ENCODE results near the gene OR52N1.

The OR52N1 gene

GRCh38 chr11:5807580-5807979 is 16.5 kb upstream of the OR52N1 start:
- Histone ChIP-seq H3K79me2 (ENCODE audit: control insufficient read depth, low read length) (no peaks in the 10 kb centered on the region), H4K20me1 (ENCODE audit: control insufficient read depth, insufficient read depth, low read depth, low read length) (no peaks in the 10 kb centered on the region), H3K9me2 (replicated peaks; ENCODE audit: control insufficient read depth, low read length) (no peaks in the 10 kb centered on the region), H3K27me3 (ENCODE audit: control insufficient read depth, low read length) (0 out of 2 replicates have a peak, but pooled peaks cover 3% of the 10 kb centered on the region), H3K4me1 (ENCODE audit: control insufficient read depth, low read length) (no peaks in the 10 kb centered on the region), H3F3A (ENCODE audit: control insufficient read depth, insufficient read depth) (no peaks in the 10 kb centered on the region), H3K4me3 (ENCODE audit: low read length) (no peak overlapping the region), H3K9me3 (ENCODE audit: control insufficient read depth, insufficient read depth, low read length) (no peaks in the 10 kb centered on the region), H3K27ac (ENCODE audit: low read depth, low read length) (no peak overlapping the region), H3K4me2 (ENCODE audit: low read length) (no peak overlapping the region), H3K36me3 (ENCODE audit: control insufficient read depth, low read length) (no peaks in the 10 kb centered on the region)
- no peak for TF ChIP-seq EZH2phosphoT487 (IDR thresholded peaks at IDR 0.05; ENCODE audit: borderline replicate concordance, low read length)
- no peak for TF ChIP-seq CTCF (IDR thresholded peaks at IDR 0.05; ENCODE audit: low read depth, low read length, poor library complexity, severe bottlenecking)

GRCh38 chr11:5803982-5804381 is 12.9 kb upstream of the OR52N1 start:
- TF ChIP-seq CTCF (IDR thresholded peaks at IDR 0.05; ENCODE audit: low read depth, low read length, poor library complexity, severe bottlenecking) (no peak), EZH2phosphoT487 (IDR thresholded peaks at IDR 0.05; ENCODE audit: borderline replicate concordance, low read length) (no peak)
- Histone ChIP-seq H3K27ac (ENCODE audit: low read depth, low read length) (no peak overlapping the region), H3K27me3 (ENCODE audit: control insufficient read depth, low read length) (0 out of 2 replicates have a peak, but pooled peaks cover 3% of the 10 kb centered on the region), H3K4me3 (ENCODE audit: low read length) (no peak overlapping the region), H3K9me3 (ENCODE audit: control insufficient read depth, insufficient read depth, low read length) (no peaks in the 10 kb centered on the region), H3F3A (ENCODE audit: control insufficient read depth, insufficient read depth) (no peaks in the 10 kb centered on the region), H3K4me2 (ENCODE audit: low read length) (no peak overlapping the region), H3K4me1 (ENCODE audit: control insufficient read depth, low read length) (no peaks in the 10 kb centered on the region), H4K20me1 (ENCODE audit: control insufficient read depth, insufficient read depth, low read depth, low read length) (no peaks in the 10 kb centered on the region), H3K79me2 (ENCODE audit: control insufficient read depth, low read length) (no peaks in the 10 kb centered on the region), H3K36me3 (ENCODE audit: control insufficient read depth, low read length) (no peaks in the 10 kb centered on the region), H3K9me2 (replicated peaks; ENCODE audit: control insufficient read depth, low read length) (no peaks in the 10 kb centered on the region)

GRCh38 chr11:5796541-5796940 is 5.5 kb upstream of the OR52N1 start:
- H3K4me2 ChIP-seq (ENCODE audit: low read length): no peak overlapping the region
- no peaks in the 10 kb centered on the region for H3F3A ChIP-seq (ENCODE audit: control insufficient read depth, insufficient read depth)
- H3K4me3 ChIP-seq (ENCODE audit: low read length): no peak overlapping the region
- no peaks in the 10 kb centered on the region for H3K27me3 ChIP-seq (ENCODE audit: control insufficient read depth, low read length)
- no peaks in the 10 kb centered on the region for H3K36me3 ChIP-seq (ENCODE audit: control insufficient read depth, low read length)
- no peak overlapping the region for H3K27ac ChIP-seq (ENCODE audit: low read depth, low read length)
- H3K79me2 ChIP-seq (ENCODE audit: control insufficient read depth, low read length): no peaks in the 10 kb centered on the region
- H3K9me2 ChIP-seq (replicated peaks; ENCODE audit: control insufficient read depth, low read length): no peaks in the 10 kb centered on the region
- H3K4me1 ChIP-seq (ENCODE audit: control insufficient read depth, low read length): no peaks in the 10 kb centered on the region
- H3K9me3 ChIP-seq (ENCODE audit: control insufficient read depth, insufficient read depth, low read length): no peaks in the 10 kb centered on the region
- TF ChIP-seq EZH2phosphoT487 (IDR thresholded peaks at IDR 0.05; ENCODE audit: borderline replicate concordance, low read length) (no peak), CTCF (IDR thresholded peaks at IDR 0.05; ENCODE audit: low read depth, low read length, poor library complexity, severe bottlenecking) (no peak)
- no peaks in the 10 kb centered on the region for H4K20me1 ChIP-seq (ENCODE audit: control insufficient read depth, insufficient read depth, low read depth, low read length)

GRCh38 chr11:5783255-5783654 is 7.8 kb downstream of the OR52N1 start, which contains the start of gene OR52N5:
Gene OR52N5 (minus strand): TSS chr11:5783355. CDS start chr11:5778634, 4,721 bp downstream.
- H3K9me3 ChIP-seq (ENCODE audit: control insufficient read depth, insufficient read depth, low read length): no peaks in the 10 kb centered on the region
- H4K20me1 ChIP-seq (ENCODE audit: control insufficient read depth, insufficient read depth, low read depth, low read length): no peaks in the 10 kb centered on the region
- H3F3A ChIP-seq (ENCODE audit: control insufficient read depth, insufficient read depth): no peaks in the 10 kb centered on the region
- H3K9me2 ChIP-seq (replicated peaks; ENCODE audit: control insufficient read depth, low read length): no peaks in the 10 kb centered on the region
- no peaks in the 10 kb centered on the region for H3K79me2 ChIP-seq (ENCODE audit: control insufficient read depth, low read length)
- H3K27me3 ChIP-seq (ENCODE audit: control insufficient read depth, low read length): no peaks in the 10 kb centered on the region
- no peaks in the 10 kb centered on the region for H3K36me3 ChIP-seq (ENCODE audit: control insufficient read depth, low read length)
- H3K4me1 ChIP-seq (ENCODE audit: control insufficient read depth, low read length): no peaks in the 10 kb centered on the region
- H3K4me3 ChIP-seq (ENCODE audit: low read length): no peak within 1 kb of the TSS
- H3K27ac ChIP-seq (ENCODE audit: low read depth, low read length): no peak within 1 kb of the TSS
- TF ChIP-seq EZH2phosphoT487 (IDR thresholded peaks at IDR 0.05; ENCODE audit: borderline replicate concordance, low read length) (no peak), CTCF (IDR thresholded peaks at IDR 0.05; ENCODE audit: low read depth, low read length, poor library complexity, severe bottlenecking) (no peak)
- H3K4me2 ChIP-seq (ENCODE audit: low read length): no peak within 1 kb of the TSS
